Activated T-cell treated with anti-CD3 and anti-CD28 coated beads for 24 hours (primary cell): ENCODE measurements around the gene CFAP20DC.
"Not testable (repeated sequence)": the region's sequence is repeated elsewhere in the genome, so short reads cannot be mapped to it uniquely, and the experiment has no call there.

Source experiments
- DNase-seq: peaks from one replicate; pipeline ENCODE4 v3.0.0-alpha.2; 2020; ENCODE audit warnings: low read depth

The CFAP20DC gene

DNA sequence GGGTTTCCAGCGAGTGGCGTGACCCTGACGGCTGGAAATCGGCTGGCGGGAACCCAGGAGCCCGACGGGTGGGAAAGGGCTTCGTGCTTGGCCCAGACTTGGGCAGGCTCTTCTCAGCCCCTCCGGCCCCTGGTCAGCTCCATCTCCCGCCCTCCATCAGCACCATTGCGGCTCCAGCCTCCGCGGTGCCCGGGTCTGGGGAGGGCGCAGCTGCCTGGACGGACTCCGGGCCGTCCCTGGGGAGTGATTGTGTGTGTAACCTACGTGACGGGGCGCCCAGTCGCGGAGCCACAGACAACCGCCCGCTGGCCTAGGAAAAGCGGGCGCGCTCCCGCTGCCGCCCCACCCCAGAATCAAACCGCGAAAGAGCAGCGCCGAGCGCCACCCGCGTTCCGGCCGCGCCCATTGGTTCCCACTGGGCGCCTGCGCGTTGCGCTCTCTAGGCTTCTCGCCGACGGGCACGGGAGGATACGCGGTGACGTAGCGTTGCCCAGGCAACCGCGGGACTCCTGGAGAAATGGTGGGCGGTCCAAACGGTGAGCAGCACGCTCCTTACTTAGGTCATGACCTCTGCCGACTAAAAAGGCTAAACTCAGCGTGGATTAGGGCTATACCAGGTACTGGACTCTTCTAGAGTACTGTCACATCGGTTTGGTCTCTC lies at the start of gene CFAP20DC:
TSS of gene CFAP20DC (minus strand) at position 355 of the 661 bp plus-strand sequence. CDS start 394 bp downstream, outside the sequence.
- DNase-seq = peak; percentile 89

DNA sequence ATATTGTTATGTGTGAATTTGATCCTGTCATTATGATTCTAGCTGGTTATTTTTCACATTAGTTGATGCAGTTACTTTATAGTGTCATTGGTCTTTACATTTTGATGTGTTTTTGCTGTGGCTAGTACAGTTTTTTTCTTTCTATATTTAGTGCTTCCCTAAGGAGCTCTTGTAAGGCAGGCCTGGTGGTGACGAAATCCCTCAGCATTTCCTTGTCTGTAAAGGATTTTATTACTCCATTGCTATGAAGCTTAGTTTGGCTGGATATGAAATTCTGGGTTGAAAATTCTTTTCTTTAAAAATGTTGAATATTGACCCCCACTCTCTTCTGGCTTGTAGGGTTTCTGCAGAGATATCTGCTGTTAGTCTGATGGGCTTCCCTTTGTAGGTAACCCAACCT lies 48.7 kb upstream of the CFAP20DC start:
- DNase-seq = not testable (repeated sequence)

DNA sequence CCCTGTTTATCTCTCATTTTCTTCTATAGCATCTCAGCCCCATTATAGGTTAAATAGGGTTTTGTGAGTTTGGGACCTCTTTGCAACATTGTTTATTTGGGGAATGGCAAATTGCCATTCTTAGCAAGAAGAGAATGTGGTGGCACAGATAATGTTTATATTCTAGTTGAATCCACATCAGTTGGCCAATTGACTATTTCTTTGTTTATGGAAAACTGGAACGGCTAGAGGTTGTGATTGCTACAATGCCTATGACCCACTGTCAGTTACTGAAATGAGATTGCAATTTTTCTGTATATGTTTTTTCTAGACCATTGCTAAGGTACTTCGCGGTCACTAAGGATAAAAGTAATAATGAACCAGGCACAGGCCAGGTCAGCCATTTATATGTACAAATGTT lies 44.6 kb upstream of the CFAP20DC start:
- no peak for DNase-seq

DNA sequence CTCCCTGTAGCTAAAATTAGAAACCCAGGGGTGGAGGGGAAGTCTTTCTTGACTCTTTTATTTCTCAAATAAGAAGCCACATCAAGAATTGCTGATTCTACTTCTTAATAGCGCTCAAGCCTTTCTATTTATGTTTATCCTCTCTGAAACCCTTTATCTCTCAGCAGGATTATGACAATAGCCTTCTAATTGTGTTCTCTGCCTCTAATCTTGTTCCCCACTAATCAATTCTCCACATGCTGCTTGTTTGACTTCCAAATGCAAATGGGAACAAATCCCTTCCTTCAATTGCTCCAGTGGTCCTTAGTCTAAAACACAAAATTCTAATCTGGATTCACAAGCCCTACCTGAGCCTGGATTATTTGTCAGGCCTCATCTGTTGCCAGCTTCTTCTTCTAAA lies 43.7 kb upstream of the CFAP20DC start:
- DNase-seq = no peak

DNA sequence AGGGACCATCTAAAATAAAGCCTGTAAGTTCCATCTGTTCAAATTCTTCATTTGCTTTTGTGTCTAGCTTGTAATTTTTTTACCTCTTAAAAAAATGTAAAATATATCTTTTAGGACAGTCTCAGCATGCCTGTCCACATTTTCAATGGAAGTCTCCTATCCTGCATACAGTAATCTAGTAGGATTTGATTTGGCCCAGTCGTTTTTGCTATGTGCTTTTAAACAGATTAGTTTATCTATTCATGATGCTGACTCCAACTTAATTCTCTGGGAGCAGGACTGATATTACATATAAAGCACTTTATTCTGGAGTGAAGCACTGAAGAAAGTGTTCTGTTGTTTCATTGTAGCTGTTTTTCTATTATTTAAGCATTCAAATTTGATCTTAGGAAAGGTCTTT lies 38.9 kb upstream of the CFAP20DC start:
- DNase-seq = no peak

DNA sequence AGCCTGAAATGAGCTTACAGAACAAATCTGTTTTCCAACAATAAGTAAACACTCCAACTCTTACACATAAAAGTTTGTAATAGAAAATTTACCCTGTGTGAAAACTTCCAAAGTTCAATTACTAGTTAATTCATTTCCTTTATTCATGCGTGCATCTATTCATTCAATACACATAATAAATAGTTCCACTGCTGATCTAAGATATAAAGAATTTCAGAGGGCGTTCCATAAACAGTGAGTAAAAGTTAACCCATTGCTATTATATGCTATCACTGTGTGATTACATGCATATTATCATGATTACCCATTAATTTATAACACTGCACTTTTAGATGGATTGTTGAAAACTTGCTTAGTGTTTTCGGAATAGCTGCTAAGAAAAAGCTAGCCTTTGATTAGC lies 36.2 kb upstream of the CFAP20DC start:
- DNase-seq = no peak

DNA sequence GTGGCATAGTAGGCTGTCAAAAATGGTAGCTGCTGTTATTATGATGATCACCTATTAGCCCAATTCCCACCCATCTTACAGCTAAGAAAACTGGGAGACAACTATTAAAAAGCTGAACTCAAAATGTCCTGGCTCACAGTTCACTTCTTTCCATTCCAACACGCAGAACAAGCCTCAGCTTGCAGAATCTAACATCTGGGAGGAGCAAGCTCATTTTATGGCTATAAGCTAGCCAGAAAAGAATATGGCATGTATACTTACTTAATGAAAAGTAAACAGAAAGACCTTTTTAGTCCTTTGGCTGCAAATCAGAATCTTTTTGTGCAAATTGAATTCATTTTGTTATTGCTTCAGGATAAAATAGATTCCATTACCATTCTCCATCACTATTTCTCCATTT lies 34.8 kb upstream of the CFAP20DC start:
- DNase-seq = no peak

DNA sequence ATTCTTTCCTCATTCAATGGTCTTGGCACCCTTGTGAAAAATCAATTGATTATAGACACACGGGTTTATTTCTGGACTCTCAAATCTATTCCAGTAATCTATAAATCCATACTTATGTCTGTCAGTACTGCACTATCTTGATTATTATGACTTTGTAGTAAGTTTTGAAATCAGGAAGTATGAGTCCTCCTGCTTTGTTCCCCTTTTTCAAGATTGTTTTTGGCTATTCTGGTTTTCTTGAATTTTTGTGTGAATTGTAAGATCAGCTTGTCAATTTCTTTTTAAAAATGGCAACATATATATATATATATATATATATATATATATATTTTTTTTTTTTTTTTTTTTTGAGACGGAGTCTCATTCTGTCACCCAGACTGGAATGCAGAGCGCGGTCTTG lies 32.3 kb upstream of the CFAP20DC start:
- DNase-seq = no peak

DNA sequence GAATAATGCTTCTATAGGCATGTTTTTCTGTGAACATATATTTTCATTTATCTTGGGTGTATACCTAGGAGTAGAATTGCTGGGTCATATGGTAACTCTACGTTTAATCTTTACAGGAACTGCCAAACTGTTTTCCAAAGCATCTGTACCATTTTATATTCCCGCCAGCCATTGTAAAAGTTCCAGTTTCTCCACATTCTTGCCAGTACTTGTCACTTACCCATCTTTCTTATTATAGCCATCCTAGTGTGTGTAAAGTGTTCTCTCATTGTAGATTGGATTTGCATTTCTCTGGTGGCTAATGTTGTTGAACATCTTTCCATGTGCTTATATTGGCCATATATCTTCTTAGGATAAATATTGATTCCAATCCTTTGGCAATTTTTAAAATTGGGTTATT lies 31.2 kb upstream of the CFAP20DC start:
- no peak for DNase-seq

DNA sequence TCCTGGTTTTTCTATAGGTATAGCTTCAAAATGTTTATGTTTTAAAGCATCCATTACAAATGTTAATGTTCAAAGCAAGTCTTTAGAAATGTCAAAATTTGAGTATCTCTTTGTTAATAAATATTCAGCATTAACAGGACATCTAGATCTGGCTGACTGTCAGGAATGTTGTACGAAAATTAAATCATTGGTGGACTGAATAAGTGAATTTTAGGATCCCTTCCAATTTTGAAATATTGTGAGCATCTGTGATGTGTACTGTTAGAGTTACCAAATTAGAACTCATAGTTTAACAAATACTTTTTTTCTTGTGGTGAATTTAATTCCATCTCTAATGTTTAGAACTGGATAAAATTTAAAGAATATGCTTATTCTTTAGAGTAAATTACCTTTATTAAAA lies 30.1 kb upstream of the CFAP20DC start:
- DNase-seq = no peak

DNA sequence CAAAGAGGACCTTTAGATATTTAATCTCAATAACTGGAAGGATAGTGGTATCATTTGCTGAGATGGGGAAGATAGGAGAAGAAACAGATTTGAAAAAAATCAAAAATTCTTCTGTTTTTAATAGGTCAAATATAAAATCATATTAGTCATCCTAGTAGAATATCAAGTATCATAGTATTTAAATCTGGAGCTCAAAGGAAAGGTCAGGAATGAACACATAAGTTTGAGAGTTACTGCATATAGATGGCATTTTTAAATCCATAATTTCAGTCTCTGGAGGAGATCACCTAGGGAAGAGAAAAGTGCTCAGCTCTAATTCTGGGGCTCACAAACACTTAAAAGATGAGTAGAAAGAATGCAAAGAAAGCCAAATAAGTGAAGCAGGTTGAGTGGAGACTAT lies 24.9 kb upstream of the CFAP20DC start:
- no peak for DNase-seq

DNA sequence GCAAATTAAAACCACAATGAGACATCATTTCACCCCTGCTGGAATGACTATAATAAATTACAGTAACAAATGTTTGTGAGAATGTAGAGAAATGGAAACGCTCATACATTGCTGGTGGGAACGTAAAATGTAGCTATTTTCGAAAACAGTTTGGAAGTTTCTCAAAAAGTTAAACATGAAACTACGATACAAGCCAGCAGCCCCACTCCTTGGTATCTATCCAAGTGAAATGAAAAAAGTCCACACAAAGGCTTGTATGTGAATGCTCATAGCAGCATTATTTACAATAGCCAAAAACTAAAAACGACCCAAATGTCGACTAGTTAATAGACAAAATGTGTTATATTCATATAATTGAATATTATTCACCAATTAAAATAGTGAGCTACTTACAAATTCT lies 22.9 kb upstream of the CFAP20DC start:
- no peak for DNase-seq

DNA sequence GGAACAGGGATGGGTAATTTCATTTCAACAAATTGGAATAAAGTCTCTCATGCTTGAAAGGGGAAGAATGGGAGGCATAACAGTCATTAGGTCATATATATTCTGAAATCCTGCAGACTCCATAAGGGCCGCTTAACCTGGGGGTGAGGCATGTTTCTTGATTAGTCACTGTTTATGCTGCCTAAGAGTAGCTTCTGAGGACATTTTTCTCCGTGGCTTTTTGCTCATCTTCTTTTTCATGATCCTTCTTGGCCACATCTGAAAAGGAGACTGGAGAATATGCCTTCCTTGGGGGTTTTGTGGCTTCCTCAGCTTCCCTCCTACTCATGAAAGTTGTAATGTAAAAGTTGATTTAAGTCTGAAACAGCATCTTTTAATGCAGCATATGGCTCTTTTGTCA lies 20.0 kb upstream of the CFAP20DC start:
- no peak for DNase-seq

DNA sequence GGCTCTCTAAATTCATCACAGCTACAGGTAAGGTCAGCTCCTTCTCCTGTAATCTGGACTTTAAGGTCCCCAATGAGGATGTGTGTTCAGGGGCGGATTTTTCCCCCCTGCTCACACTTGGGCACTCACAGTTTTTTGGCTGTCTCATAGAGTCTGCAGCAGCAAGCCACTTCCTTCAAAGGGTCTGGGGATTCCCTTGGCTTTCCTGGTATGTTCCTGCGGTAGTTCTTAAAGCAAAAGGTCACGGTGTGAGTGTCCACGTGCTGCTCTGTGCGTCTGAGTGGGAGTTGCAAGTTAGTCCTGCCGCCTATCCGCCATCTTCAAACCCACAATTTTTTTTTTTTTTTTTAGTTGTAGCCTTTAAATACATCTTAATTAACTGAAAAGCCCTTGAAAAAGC lies 15.4 kb upstream of the CFAP20DC start:
- DNase-seq = no peak

DNA sequence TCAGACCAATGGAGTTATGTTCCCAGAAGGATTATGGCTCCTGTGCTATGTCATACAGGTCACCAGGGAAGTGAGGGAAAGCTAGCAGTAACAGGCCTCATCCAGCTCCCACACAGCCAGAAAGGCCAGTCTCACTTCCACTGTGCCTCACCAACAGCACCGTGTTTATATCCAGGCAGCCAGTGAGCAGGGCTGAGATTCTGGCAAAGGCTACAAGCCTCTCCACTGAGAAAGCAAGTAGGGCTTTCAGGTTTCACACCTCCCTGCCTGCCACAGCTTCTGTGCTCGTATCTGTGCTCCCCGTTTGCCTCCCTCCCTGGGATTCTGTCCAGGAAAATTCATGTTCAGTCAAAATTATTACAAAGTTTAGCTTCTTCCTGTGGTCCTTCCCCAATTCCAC lies 14.9 kb upstream of the CFAP20DC start:
- no peak for DNase-seq

DNA sequence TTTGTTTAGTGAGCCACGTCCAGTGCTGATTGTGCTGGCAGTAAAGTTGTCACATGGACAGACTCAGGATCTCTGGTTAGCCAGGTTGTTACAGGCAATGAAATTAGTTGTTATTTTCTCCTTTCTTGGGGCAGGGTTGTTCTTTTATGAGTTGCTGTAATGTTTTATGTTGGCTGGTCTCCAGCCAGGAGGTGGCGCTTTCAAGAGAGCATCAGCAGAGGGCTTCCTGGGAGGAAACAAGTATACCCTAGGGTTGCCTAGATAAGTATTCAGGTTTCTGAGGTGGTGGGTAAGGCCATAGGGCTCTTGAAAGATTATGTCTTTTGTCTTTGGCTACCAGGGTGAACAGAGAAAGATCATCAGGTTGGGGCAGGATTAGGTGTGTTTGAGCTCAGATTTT lies 14.5 kb upstream of the CFAP20DC start:
- DNase-seq = no peak

DNA sequence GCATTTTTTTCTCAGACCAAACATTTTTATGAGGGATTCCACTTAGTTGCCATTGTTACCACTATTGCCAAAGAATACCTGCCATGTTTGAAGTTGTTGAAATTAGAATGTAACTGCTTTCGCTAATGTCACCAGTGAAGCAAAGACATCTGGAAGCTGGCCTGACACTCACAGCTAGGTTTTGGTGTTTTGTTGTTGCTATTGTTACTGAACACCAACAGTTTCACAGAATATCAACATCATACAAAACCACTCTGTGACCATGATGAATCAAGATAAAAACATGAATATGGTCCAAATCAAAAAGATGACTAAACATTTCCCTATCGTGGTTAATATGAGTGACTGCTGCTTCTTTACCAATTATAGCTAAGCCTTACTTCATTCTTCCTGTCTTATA lies 6.9 kb upstream of the CFAP20DC start:
- DNase-seq = no peak

DNA sequence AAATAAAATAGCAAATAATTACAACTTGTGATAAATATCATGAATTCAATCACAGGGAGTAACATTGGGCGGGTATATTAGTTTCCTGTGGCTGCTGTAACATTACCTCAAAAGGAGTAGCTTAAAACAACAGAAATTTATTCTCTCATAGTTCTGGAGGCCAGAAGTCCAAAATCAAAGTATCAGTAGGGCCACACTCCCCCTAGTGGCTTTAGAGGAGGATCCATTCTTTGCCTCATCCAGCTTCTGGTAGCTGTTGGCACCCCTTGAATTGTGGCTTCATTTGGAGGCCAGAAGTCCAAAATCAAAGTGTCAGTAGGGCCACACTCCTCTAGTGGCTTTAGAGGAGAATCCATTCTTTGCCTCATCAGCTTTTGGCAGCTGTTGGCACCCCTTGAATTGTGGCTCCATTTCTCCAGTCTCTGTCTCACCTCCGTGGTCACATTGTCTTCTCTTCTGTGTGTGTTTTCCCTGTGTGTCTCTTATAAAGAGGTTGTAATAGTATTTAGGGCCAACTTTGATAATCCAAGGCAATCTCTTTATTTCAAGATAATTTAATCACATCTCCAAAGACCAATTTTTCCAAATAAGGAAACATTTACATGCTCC lies 3.1 kb upstream of the CFAP20DC start:
- DNase-seq = no peak

DNA sequence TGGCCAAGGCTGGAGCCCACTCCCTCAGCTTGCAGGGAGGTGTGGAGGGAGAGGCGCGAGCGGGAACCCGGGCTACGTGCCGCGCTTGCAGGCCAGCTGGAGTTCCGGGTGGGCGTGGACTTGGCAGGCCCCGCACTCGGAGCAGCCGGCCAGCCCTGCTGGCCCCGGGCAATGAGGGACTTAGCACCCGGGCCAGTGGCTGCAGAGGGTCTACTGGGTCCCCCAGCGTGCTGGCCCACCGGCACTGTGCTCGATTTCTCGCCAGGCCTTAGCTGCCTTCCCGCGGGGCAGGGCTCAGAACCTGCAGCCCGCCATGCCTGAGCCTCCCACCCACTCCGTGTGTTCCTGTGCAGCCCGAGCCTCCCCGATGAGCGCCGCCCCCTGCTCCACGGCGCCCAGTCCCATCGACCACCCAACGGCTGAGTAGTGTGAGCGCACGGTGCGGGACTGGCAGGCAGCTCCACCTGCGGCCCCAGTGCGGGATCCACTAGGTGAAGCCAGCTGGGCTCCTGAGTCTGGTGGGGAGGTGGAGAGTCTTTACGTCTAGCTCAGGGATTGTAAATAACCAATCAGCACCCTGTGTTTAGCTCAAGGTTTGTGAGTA lies 1.1 kb upstream of the CFAP20DC start:
- not testable (repeated sequence) for DNase-seq

DNA sequence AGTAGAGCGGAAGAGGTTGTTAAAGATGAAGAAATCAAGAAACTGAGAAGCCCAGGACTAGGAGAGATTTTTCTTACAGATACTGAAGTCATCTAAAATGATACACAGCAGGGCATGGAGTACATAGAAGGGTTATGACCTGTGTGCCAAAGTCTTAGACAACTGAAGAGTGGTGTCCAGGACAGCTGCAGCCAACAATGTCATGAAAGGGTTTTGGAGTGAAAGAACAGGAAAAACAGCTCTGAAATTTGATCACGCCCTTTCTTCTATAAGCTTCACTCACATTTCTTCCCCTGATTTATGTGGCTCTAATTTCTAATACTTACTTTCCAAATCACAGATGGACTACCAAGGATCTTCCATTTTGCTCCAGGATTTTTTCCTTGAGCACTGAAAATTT lies 3.0 kb downstream of the CFAP20DC start:
- DNase-seq = no peak

DNA sequence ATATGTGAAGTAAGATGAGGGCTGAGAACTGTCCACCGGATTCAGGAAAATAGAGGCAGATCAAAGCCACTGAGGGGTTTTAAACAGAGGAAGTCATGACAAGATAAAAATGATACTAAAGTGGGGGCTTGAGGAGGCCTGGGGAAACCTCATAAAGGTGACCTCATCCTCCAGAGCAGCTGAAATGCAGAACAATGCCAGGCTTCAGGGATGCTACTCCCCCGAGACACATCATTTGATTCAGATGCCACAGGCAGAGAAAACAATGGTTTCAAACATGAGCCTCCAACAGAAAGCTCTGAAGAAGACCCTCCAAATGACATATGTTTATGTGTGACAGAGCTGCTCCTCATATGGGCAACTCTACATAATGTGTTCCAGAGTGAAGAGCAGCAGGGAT lies 6.4 kb downstream of the CFAP20DC start:
- DNase-seq = no peak

DNA sequence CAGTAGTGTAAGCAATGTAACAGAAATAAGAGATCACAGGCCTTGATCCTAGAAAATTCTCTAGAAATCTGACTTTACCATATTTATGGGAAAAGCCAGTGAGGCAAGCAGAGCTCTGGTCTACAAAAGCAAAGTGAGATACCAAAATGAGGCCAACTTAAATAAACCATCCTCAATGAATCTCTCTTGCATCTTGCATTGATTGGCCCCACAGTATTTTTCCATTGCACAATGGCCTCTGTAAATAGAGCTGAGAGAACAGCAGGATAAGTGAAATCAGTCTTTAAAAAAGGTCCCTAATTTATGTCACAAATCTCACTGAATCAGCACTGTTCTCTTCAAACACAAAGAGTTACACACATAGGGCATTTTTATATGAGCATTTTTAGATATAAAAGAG lies 8.9 kb downstream of the CFAP20DC start:
- DNase-seq = no peak

DNA sequence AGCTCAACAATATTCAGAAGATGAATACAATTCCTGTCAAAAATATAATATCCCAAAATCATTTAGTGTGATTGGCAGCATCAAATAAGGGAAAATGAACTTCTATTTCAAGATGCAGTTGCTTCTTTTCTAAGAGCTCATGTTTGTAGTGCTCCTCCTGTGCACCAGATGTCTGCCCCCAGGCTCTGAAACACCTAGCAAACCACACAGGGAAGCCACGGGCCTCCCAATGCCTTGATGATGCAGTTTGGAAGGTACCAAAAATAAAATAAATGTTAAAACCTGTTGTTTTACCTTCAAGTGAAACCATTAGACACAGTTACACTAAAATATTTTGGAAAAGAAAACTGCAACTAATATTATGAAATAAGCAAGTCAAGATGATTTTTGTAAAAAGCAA lies 22.2 kb downstream of the CFAP20DC start:
- DNase-seq = no peak

DNA sequence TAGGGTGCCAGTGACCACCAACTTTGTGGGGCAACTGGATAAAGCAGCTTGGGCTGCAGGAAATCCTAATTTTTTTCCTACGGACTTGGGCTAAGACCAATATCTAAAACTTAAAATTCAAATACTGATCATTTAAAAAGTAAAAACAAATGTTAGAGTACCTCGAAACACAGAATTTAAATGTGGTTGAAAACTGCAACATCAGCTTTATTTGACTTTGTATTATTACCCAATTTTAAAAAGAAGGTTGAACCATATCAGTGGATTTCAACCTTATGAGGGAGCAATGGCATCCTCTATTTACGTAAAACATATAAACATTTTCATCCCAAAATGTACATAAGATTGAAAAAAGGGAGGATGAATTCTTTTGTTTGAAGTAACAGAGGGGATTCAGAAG lies 26.2 kb downstream of the CFAP20DC start:
- DNase-seq = no peak
